ENCODE results near the gene TSPAN18.

TSPAN18 gene

GRCh38 chr11:44979543-44980399, 253.0 kb downstream of the TSPAN18 start:
- no peak for DNase-seq (ENCODE audit: low spot score)

DNA sequence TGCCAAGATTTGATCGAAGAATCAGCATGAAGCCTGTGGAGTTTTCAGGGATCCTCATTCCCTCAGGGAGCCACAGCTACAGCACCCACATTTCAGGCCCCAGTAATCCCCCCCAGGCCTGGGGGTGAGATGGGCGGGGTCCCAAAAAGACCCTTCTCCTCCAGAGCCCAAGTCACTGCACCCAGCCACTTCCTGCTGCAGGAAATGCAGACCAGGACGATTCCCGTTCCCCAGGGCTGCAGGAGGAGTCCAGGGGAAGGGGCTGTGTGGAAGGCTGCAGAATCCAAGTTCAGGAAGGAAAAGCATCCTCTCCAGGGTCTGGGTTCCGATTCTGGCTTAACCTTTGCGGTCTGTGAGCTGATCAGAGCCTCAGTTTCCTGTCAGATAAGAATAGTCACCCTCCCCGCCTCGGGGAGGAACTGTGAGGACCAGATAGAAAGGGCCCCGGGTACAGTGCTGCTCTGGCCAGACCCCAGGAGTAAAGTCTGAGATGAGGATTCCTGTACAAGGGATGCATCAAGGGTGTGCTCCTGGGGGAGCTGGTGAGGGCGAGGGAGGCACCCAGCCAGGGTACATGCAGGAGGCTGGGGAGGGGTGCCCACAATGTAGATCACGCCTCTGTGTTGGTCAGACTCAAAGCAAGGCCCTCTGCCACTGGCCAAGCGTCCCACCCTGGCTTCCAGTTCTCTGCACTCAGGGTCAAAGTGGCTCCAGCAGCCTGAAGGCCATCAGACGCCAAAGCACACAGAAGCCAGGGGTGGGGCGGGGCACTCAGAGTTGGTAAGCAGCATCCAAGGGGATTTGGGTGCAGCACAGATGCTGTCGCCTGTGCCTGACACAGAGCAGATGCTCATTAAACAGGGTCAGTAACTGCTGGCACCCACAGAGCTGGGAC, 254.0 kb downstream of the TSPAN18 start:
- DNase-seq (ENCODE audit: low spot score), result no peak
